GM12878 (cell line): ENCODE results near the gene ERG. TPM values are rescaled to one million over a fixed set of nuclear protein-coding genes. Genes with fewer than 3 reads are reported as not detected.

Experiments
- ATAC-seq: fragments of 200-7000 bp; cut with Tn5 transposase; 3 replicates; pipeline ENCODE4 v1.9.1; 2020; ENCODE audit warnings: mild to moderate bottlenecking, moderate library complexity
- BruUV-seq: library from RNA; stranded (reverse); fragments of 400-500 nt; replicated peaks from 2 replicates; lab custom pipeline; 2021; lab: Mats Ljungman, UMichigan
- CTCF ChIA-PET: fragments of 300-600 bp; sonication (Branson Sonifier 250); formaldehyde crosslinking; extraction: SDS; loops from one replicate; lab custom pipeline; 2021; ENCODE audit warnings: inconsistent platforms; lab: Yijun Ruan, JAX
- POLR2A ChIA-PET: fragments of 350-600 bp; formaldehyde crosslinking; extraction: SDS; loops from one replicate; lab custom pipeline; 2021; ENCODE audit warnings: inconsistent platforms; lab: Charles Lee
- RAD21 ChIA-PET: fragments of 300-600 bp; sonication (Branson Sonifier 250); formaldehyde crosslinking; loops from one replicate; lab custom pipeline; 2023; ENCODE audit warnings: antibody characterized with exemption; ENCODE audit not compliant: unreplicated experiment; lab: Charles Lee
- SMC1A ChIA-PET: fragments of 300-600 bp; sonication (Branson Sonifier 250); formaldehyde crosslinking; loops from one replicate; lab custom pipeline; 2023; ENCODE audit not compliant: unreplicated experiment, uncharacterized antibody; lab: Charles Lee
- DNase-seq: peaks from one replicate; pipeline ENCODE4 v3.0.0-alpha.2; 2011; ENCODE audit warnings: low read depth, low spot score
- FAIRE-seq: peaks from 3 replicates; lab custom pipeline; 2011; peaks lifted over from hg19 to GRCh38; lab: Jason Lieb, UNC
- H2AFZ ChIP-seq: 2 replicates; pipeline ENCODE4 v1.6.0; 2011; ENCODE audit warnings: low read depth, low read length, control low read depth; ENCODE audit not compliant: control insufficient read depth
- H3K27ac ChIP-seq: 2 replicates; pipeline ENCODE4 v1.5.1; 2011; ENCODE audit warnings: control low read depth; ENCODE audit not compliant: control insufficient read depth, insufficient read depth
- H3K27me3 ChIP-seq, 2 experiments: replicated peaks in 1 of 2; 2 replicates each; pipeline versions ENCODE4 v1.6.0 to v1.6.1; 2011; ENCODE audit warnings: low read length in 1 of 2; ENCODE audit not compliant: control insufficient read depth in 2 of 2, insufficient read depth in 2 of 2
- H3K36me3 ChIP-seq, 2 experiments: 2 replicates each; pipeline ENCODE4 v1.5.1; 2011; ENCODE audit warnings: low read length in 1 of 2; ENCODE audit not compliant: control insufficient read depth in 2 of 2, insufficient read depth in 2 of 2
- H3K4me1 ChIP-seq: 2 replicates; pipeline ENCODE4 v1.6.1; 2011; ENCODE audit warnings: mild to moderate bottlenecking, low read length, moderate library complexity, mixed read lengths; ENCODE audit not compliant: control insufficient read depth, insufficient read depth
- H3K4me2 ChIP-seq: 2 replicates; pipeline ENCODE4 v1.6.0; 2011; ENCODE audit warnings: control low read depth; ENCODE audit not compliant: control insufficient read depth, insufficient read depth
- H3K4me3 ChIP-seq: fragments of 200-600 bp; sonication (generic); 2 replicates; pipeline ENCODE4 v1.5.1; 2016
- H3K79me2 ChIP-seq: 2 replicates; pipeline ENCODE4 v1.6.0; 2011; ENCODE audit warnings: low read length; ENCODE audit not compliant: control insufficient read depth, insufficient read depth
- H3K9ac ChIP-seq: 2 replicates; pipeline ENCODE4 v1.8.0; 2011; ENCODE audit warnings: low read length, control low read depth, mixed read lengths; ENCODE audit not compliant: control insufficient read depth, insufficient read depth
- H3K9me3 ChIP-seq: replicated peaks from 3 replicates; pipeline ENCODE4 v1.5.1; 2011; ENCODE audit warnings: mild to moderate bottlenecking, low read length; ENCODE audit not compliant: control insufficient read depth, insufficient read depth
- H4K20me1 ChIP-seq: 2 replicates; pipeline ENCODE4 v1.6.0; 2011; ENCODE audit not compliant: control insufficient read depth, insufficient read depth
- ASH2L ChIP-seq: fragments of 300-600, 200-600 bp; sonication (generic); IDR thresholded peaks from 2 replicates; pipeline ENCODE4 v1.6.1; 2017; ENCODE audit warnings: low read depth, mild to moderate bottlenecking, borderline replicate concordance
- CHD1 ChIP-seq: IDR thresholded peaks from 2 replicates; pipeline ENCODE4 v1.6.1; 2012; ENCODE audit warnings: low read depth, low read length, improper control_type of control experiment
- CHD2 ChIP-seq: IDR thresholded peaks from 2 replicates; pipeline ENCODE4 v1.6.1; 2011; ENCODE audit warnings: low read depth, low read length, improper control_type of control experiment, borderline replicate concordance
- DPF2 ChIP-seq: fragments of 450-650 bp; IDR thresholded peaks from 2 replicates; pipeline ENCODE4 v1.6.1; 2017; ENCODE audit warnings: mild to moderate bottlenecking
- GABPA ChIP-seq: IDR thresholded peaks from 2 replicates; pipeline ENCODE4 v1.6.1; 2014; ENCODE audit warnings: antibody characterized with exemption, low read depth, mild to moderate bottlenecking, inconsistent platforms
- MYB ChIP-seq: fragments of 150-350 bp; IDR thresholded peaks from 2 replicates; pipeline ENCODE4 v1.6.1; 2014; ENCODE audit warnings: mild to moderate bottlenecking, low read depth, low read length, borderline replicate concordance
- MYC ChIP-seq: IDR thresholded peaks from 2 replicates; pipeline ENCODE4 v1.6.1; 2011; ENCODE audit warnings: mild to moderate bottlenecking, low read length, moderate library complexity, inconsistent platforms; ENCODE audit not compliant: insufficient read depth, insufficient replicate concordance, insufficient read length, severe bottlenecking
- RAD21 ChIP-seq: IDR thresholded peaks from 2 replicates; pipeline ENCODE4 v1.6.1; 2011; ENCODE audit warnings: mild to moderate bottlenecking, low read depth, low read length, moderate library complexity; ENCODE audit not compliant: insufficient read depth
- RAD51 ChIP-seq: fragments of 450-650 bp; IDR thresholded peaks from 2 replicates; pipeline ENCODE4 v1.6.1; 2016; ENCODE audit warnings: moderate library complexity, mild to moderate bottlenecking, inconsistent platforms
- SIN3A ChIP-seq: IDR thresholded peaks from 2 replicates; pipeline ENCODE4 v1.6.1; 2012; ENCODE audit warnings: low read depth, low read length, improper control_type of control experiment
- TCF12 ChIP-seq: IDR thresholded peaks from 2 replicates; pipeline ENCODE4 v1.6.1; 2011; ENCODE audit warnings: low read depth, mild to moderate bottlenecking, low read length
- YBX1 ChIP-seq: fragments of 450-650 bp; IDR thresholded peaks from 2 replicates; pipeline ENCODE4 v1.6.1; 2016; ENCODE audit warnings: antibody characterized with exemption
- WGBS: methylation state at CpG from one replicate; pipeline ENCODE4 v1.1.6; 2016; ENCODE audit warnings: low lambda C conversion rate; ENCODE audit not compliant: insufficient replicate concordance, insufficient coverage; ENCODE audit errors: missing lambda C conversion rate; 5-methylcytosine and 5-hydroxymethylcytosine counted together
- in situ Hi-C: fragments of 300-500 bp; cut with MboI; formaldehyde crosslinking; loops from 9 replicates; pipeline ENCODE4 v1.14.3; 2018; ENCODE audit warnings: mixed read lengths
- intact Hi-C: fragments of 100-400 bp; cut with micrococcal nuclease; formaldehyde crosslinking; loops from one replicate; pipeline ENCODE4 v1.14.2; 2022; ENCODE audit not compliant: unreplicated experiment
- polyA plus RNA-seq, 11 experiments: library from polyadenylated mRNA; depleted of rRNA in 4 of 11; unstranded in 6 of 11; stranded (reverse) in 5 of 11; fragments of >200 nt; fragmentation: Nextera tagmentation in 4 of 11; fragmentation: Illumina TruSeq in 1 of 11; extraction: Ambion mirVana in 4 of 11; extraction: Trizol in 1 of 11; gene quantifications; 1 replicate in 1 of 11; 2 replicates in 10 of 11; pipeline versions ENCODE4 v1.2.1 to v1.2.3, GENCODE V29; 2011 to 2016; ENCODE audit warnings: inconsistent platforms in 2 of 11, missing spikeins in 2 of 11, low read depth in 1 of 11
- total RNA-seq, 4 experiments: library from RNA; depleted of rRNA in 3 of 4; stranded (reverse); fragments of >200 nt in 3 of 4; fragmentation: Illumina TruSeq in 1 of 4; extraction: Trizol in 1 of 4; gene quantifications; 2 replicates each; pipeline versions ENCODE4 v1.2.1 to v1.2.3, GENCODE V29; 2013 to 2021
- TF ChIP-seq, protein P1 (sequence below): fragments of 450-650 bp; IDR thresholded peaks from 2 replicates; pipeline ENCODE4 v1.6.1; 2017; ENCODE audit warnings: mild to moderate bottlenecking, moderate library complexity
- TF ChIP-seq, protein P2 (sequence below): fragments of 450-650 bp; IDR thresholded peaks from 2 replicates; pipeline ENCODE4 v1.6.1; 2017; ENCODE audit warnings: mild to moderate bottlenecking

The ERG gene
- total and polyA plus RNA-seq, 10 of the 15 experiments (the other 5 are each of a cell fraction or from before 2014, with no cell fraction given), result not detected

DNA sequence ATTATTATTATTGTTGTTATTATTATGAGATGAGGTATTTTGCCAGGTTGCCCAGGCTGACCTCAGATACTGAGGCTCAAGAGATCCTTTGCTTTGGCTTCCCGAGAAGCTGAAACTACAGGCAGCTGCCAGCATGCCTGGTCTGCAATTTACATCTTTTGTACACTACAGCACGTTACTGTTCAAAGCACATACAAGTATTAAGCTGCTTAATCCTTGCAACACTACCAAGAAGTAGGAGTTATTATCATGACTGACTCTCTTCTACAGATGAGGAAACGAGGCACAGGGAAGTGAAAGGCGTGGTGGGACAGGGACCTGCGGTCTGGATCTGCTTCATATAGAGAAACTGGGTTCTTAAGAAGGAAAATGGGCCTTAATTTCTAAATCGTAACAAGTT, 11.6 kb downstream of the ERG start:
- H3K9me3 ChIP-seq, result no peaks in the 10 kb centered on the region
- SMC1A ChIA-PET, result no interaction called here
- no peaks in the 10 kb centered on the region for H3K79me2 ChIP-seq
- ATAC-seq (no peak), FAIRE-seq (no peak), DNase-seq (no peak)
- no peak overlapping the region for H3K27ac ChIP-seq
- no peaks in the 10 kb centered on the region for H4K20me1 ChIP-seq
- POLR2A ChIA-PET, result no interaction called here
- CTCF ChIA-PET, result no interaction called here
- BruUV-seq, result no TSS peak
- 4% methylated on average over 6 of the region's 6 CpGs for WGBS
- TF ChIP-seq, protein P1, sequence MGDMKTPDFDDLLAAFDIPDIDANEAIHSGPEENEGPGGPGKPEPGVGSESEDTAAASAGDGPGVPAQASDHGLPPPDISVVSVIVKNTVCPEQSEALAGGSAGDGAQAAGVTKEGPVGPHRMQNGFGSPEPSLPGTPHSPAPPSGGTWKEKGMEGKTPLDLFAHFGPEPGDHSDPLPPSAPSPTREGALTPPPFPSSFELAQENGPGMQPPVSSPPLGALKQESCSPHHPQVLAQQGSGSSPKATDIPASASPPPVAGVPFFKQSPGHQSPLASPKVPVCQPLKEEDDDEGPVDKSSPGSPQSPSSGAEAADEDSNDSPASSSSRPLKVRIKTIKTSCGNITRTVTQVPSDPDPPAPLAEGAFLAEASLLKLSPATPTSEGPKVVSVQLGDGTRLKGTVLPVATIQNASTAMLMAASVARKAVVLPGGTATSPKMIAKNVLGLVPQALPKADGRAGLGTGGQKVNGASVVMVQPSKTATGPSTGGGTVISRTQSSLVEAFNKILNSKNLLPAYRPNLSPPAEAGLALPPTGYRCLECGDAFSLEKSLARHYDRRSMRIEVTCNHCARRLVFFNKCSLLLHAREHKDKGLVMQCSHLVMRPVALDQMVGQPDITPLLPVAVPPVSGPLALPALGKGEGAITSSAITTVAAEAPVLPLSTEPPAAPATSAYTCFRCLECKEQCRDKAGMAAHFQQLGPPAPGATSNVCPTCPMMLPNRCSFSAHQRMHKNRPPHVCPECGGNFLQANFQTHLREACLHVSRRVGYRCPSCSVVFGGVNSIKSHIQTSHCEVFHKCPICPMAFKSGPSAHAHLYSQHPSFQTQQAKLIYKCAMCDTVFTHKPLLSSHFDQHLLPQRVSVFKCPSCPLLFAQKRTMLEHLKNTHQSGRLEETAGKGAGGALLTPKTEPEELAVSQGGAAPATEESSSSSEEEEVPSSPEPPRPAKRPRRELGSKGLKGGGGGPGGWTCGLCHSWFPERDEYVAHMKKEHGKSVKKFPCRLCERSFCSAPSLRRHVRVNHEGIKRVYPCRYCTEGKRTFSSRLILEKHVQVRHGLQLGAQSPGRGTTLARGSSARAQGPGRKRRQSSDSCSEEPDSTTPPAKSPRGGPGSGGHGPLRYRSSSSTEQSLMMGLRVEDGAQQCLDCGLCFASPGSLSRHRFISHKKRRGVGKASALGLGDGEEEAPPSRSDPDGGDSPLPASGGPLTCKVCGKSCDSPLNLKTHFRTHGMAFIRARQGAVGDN, result no peak
- TF ChIP-seq RAD51, result no peak
- TF ChIP-seq GABPA, result no peak
- no peak for TF ChIP-seq YBX1
- TF ChIP-seq CHD2, result no peak
- TF ChIP-seq, protein P2, sequence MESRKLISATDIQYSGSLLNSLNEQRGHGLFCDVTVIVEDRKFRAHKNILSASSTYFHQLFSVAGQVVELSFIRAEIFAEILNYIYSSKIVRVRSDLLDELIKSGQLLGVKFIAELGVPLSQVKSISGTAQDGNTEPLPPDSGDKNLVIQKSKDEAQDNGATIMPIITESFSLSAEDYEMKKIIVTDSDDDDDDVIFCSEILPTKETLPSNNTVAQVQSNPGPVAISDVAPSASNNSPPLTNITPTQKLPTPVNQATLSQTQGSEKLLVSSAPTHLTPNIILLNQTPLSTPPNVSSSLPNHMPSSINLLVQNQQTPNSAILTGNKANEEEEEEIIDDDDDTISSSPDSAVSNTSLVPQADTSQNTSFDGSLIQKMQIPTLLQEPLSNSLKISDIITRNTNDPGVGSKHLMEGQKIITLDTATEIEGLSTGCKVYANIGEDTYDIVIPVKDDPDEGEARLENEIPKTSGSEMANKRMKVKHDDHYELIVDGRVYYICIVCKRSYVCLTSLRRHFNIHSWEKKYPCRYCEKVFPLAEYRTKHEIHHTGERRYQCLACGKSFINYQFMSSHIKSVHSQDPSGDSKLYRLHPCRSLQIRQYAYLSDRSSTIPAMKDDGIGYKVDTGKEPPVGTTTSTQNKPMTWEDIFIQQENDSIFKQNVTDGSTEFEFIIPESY, result no peak
- no peak for TF ChIP-seq SIN3A
- TF ChIP-seq RAD21, result no peak
- no peak for TF ChIP-seq ASH2L
- no peak for TF ChIP-seq TCF12
- TF ChIP-seq DPF2, result no peak
- TF ChIP-seq MYC, result no peak
- TF ChIP-seq MYB, result no peak
- no peak for TF ChIP-seq CHD1
- in situ Hi-C loops, result no loop called here
- no peaks in the 10 kb centered on the region for H3K36me3 ChIP-seq
- intact Hi-C loops, result no loop called here
- no peaks in the 10 kb centered on the region for H3K4me1 ChIP-seq
- H3K4me2 ChIP-seq, result no peak overlapping the region
- RAD21 ChIA-PET, result no interaction called here
- peaks cover 0 to 4% of the 10 kb centered on the region in 2 experiments; a peak in 2 of 4 replicates for H3K27me3 ChIP-seq
- H3K9ac ChIP-seq, result no peak overlapping the region
- H2AFZ ChIP-seq, result no peak overlapping the region
- no peak overlapping the region for H3K4me3 ChIP-seq
